Measurements from ENCODE around the gene MUC2.
A peak's percentile ranks its signal among the peaks of the same experiment; 100 is the strongest.

Gene MUC2

GRCh38 chr11:1037506-1038055 is 37.1 kb upstream of the MUC2 start:
- no peak for DNase-seq

- no peak for DNase-seq
These were observed 36.3 kb upstream of the MUC2 start for GRCh38 chr11:1038361-1038760.

GRCh38 chr11:1038921-1039320 is 35.8 kb upstream of the MUC2 start:
- DNase-seq, result no peak

GRCh38 chr11:1039481-1040427 is 34.9 kb upstream of the MUC2 start:
- DNase-seq, result no peak

GRCh38 chr11:1040428-1041148 is 34.1 kb upstream of the MUC2 start:
- no peak for DNase-seq

GRCh38 chr11:1041149-1041467 is 33.6 kb upstream of the MUC2 start:
- DNase-seq, result no peak

- no peak for DNase-seq
These were observed 33.2 kb upstream of the MUC2 start for GRCh38 chr11:1041471-1041870.

GRCh38 chr11:1041936-1042608 is 32.6 kb upstream of the MUC2 start:
- DNase-seq, result no peak

GRCh38 chr11:1042626-1043562 is 31.8 kb upstream of the MUC2 start:
- DNase-seq, result no peak

- DNase-seq, result no peak
These were observed 31.0 kb upstream of the MUC2 start for GRCh38 chr11:1043563-1044096.

- no peak for DNase-seq
These were observed 30.5 kb upstream of the MUC2 start for GRCh38 chr11:1044160-1044559.

- DNase-seq, result no peak
These were observed 27.0 kb upstream of the MUC2 start for GRCh38 chr11:1047595-1048156.

GRCh38 chr11:1048375-1049070 is 26.2 kb upstream of the MUC2 start:
- no peak for DNase-seq

- DNase-seq, result no peak
These were observed 25.6 kb upstream of the MUC2 start for GRCh38 chr11:1049071-1049405.

GRCh38 chr11:1049431-1049891 is 25.2 kb upstream of the MUC2 start:
- DNase-seq, result no peak

- DNase-seq, result no peak
These were observed 24.6 kb upstream of the MUC2 start for GRCh38 chr11:1049911-1050580.

- peak; percentile 56 to 66 for DNase-seq
These were observed 23.9 kb upstream of the MUC2 start for GRCh38 chr11:1050581-1051355.

- DNase-seq, result no peak
These were observed 23.1 kb upstream of the MUC2 start for GRCh38 chr11:1051356-1052132.
